WI38 (cell line): ENCODE measurements around the gene ACAP1.

ENCODE experiments used
- H3K4me3 ChIP-seq: 2 replicates; pipeline ENCODE4 v1.5.1; 2011; ENCODE audit warnings: low read depth, mild to moderate bottlenecking, control low read depth, low read length
- CTCF ChIP-seq: IDR thresholded peaks from 2 replicates; pipeline ENCODE4 v1.5.1; 2012; ENCODE audit warnings: low read depth, mild to moderate bottlenecking, control low read depth, low read length

ACAP1 gene

GRCh38 chr17:7322520-7323194 is 13.7 kb upstream of the ACAP1 start:
- no peak for TF ChIP-seq CTCF

GRCh38 chr17:7323731-7324437 is 12.4 kb upstream of the ACAP1 start:
- peak; percentile 98 for TF ChIP-seq CTCF
- no peak overlapping the region for H3K4me3 ChIP-seq

More at GRCh38 chr17:7322520-7323194, 13.7 kb upstream of the ACAP1 start:
- no peak overlapping the region for H3K4me3 ChIP-seq

GRCh38 chr17:7324438-7324779 is 11.9 kb upstream of the ACAP1 start:
- H3K4me3 ChIP-seq: no peak overlapping the region
- no peak for TF ChIP-seq CTCF

GRCh38 chr17:7325031-7325528 is 11.2 kb upstream of the ACAP1 start:
- no peak for TF ChIP-seq CTCF
- H3K4me3 ChIP-seq: no peak overlapping the region

GRCh38 chr17:7326186-7326585 is 10.1 kb upstream of the ACAP1 start:
- no peak overlapping the region for H3K4me3 ChIP-seq
- TF ChIP-seq CTCF: no peak

GRCh38 chr17:7327056-7327455 is 9.3 kb upstream of the ACAP1 start:
- H3K4me3 ChIP-seq: no peak overlapping the region
- no peak for TF ChIP-seq CTCF

GRCh38 chr17:7327501-7327900 is 8.8 kb upstream of the ACAP1 start:
- H3K4me3 ChIP-seq: no peak overlapping the region

More at GRCh38 chr17:7327501-7327900, 8.8 kb upstream of the ACAP1 start:
- no peak for TF ChIP-seq CTCF
